Activated CD4-positive, alpha-beta T cell treated with anti-CD3 and anti-CD28 coated beads for 24 hours (primary cell): ENCODE measurements around the gene GFAP.
A peak's percentile ranks its signal among the peaks of the same experiment; 100 is the strongest.

Experiments used
- DNase-seq, 2 donors: peaks; one replicate each; pipeline ENCODE4 v3.0.0-alpha.2; 2020; ENCODE audit warnings: low read depth in 2 of 2

GFAP gene

DNA sequence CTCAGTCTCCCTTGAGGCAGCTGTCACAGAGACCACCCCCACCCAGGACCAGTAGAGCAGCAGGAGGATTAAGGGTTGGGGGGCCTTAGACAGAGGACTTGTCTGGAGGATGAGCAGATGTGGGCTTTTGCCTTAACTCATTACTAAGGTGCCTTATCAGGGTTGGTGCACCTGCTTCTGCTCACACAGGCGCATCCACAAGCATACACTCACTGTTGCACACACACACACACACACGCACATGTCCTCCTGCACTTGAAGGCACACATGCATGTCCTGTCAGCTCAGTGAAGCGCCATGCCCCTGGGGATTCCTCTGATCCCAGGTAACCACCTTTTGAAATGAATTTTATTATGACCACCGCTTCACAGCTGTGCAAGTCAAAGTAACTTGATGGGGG lies 1.2 kb downstream of the GFAP start:
- DNase-seq = no peak

DNA sequence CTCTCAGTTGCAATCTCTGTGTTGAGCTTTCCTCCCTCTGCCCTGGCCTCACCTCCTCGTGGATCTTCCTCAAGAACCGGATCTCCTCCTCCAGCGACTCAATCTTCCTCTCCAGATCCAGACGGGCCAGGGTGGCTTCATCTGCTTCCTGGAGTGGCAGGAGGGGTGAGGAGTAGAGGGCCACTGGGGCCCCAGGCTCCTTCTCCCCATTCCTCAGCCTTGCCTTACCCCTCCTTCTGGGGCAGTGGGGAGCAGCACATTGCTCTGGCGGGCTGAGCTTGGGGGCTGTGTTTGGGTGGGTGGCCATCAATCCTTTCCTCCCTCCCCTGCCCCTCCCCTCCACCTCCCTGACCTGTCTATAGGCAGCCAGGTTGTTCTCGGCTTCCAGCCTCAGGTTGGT lies 1.6 kb downstream of the GFAP start:
- no peak for DNase-seq

DNA sequence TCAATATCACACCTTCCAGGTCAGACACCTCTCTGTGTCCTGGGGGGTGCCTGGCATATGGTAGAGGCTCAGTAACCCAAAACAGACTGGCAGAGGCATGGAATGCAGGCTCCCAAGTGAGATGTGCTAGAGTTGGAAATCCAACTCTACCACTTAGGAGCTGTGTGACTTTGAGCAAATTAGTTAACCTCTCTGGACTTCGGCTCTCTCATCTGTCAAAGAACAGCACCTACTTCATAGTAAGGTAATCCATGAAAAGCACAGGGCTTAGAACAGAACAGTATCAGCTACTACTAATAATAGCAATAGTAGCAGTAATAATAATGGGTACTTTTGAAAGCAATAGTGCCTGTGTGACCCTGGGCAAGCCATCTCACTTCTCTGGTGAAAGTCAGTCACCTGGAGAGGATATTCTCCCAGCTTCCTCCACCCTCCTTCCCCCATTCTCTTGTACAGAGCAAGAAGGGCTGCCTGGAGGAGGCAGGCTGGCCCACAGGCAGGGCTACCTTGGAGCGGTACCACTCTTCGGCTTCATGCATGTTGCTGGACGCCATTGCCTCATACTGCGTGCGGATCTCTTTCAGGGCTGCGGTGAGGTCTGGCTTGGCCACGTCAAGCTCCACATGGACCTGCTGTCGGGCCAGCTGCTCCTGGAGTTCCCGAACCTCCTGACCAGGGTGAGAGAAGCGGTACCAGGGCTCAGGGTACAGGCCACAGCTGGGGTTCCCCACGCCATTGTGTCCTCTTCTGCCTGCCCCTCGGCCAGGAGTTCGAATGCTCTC lies 2.3 kb downstream of the GFAP start:
- no peak for DNase-seq

DNA sequence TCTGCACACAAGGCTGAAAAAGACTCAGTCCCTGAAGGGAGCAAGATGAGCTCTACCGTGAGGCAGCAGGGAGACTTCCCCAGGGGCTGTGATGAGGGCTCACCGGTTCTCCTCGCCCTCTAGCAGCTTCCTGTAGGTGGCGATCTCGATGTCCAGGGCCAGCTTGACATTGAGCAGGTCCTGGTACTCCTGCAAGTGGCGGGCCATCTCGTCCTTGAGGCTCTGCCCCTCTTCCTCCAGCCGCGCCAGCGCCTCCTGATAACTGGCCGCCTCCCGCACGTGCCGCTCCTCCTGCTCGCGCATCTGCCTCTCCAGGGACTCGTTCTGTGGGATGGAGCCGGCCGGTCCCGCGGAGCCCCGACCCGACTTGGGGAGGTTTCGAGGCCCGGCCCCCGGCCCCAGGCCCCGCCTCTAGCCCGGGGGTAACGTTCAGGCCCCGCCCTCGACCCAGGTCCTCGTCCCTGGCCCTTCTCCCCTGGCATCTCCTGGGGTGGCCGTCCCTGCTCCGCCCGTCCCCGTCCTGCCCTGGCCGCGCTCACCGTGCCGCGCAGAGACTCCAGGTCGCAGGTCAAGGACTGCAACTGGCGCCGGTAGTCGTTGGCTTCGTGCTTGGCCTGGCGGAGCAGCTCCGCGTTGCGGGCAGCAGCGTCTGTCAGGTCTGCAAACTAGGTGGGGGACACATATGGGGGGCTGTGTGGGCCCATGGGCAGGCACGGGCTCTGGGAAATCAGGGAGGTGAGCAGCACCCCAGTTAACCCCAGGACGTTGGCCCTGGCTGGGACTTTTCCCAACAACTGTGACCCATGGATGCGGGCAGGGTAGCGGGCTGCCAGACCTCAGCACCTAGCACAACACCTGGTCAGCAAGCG lies 3.9 kb downstream of the GFAP start:
- peak; percentile 26 to 33 for DNase-seq

DNA sequence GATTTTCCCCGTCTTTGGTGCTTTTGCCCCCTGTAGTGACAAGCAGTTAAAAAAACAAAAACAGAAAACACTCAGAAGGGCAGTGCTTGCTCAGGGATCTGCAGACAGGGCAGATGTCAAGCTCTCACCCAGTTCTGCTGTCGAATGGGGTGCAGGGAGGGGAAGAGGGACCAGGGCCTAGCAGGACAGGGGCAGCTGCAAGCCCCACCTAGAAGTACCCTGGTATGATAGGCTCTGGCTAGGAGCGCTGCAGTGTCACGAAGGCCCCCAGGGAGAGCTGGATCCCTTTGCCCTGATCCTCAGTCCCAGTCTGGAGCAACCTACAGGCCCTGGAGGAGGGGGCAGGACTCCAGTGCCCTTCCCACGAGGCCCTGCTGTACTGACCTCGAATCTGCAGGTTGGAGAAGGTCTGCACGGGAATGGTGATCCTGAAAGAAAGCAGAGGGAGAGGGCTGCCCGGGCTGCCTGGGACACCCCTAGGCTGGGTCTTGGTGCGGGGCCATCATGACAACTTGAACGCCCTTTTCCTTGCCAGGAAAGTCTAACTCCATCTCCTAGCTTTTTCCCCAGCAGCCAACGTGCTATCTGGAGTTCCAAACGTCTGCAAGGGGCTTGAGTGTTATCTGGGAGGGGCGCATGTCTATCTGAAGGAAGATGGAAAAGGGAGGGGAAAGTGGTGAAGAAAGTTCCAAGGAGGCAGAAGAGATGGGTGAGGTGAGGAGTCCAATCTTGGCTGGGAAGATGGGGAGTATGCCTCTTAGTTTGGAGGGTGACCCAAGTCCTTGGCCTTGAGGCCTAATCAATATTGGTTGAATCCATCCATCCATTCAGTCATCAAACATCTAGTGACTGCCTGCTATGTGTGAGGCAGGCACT lies 4.8 kb downstream of the GFAP start:
- no peak for DNase-seq

DNA sequence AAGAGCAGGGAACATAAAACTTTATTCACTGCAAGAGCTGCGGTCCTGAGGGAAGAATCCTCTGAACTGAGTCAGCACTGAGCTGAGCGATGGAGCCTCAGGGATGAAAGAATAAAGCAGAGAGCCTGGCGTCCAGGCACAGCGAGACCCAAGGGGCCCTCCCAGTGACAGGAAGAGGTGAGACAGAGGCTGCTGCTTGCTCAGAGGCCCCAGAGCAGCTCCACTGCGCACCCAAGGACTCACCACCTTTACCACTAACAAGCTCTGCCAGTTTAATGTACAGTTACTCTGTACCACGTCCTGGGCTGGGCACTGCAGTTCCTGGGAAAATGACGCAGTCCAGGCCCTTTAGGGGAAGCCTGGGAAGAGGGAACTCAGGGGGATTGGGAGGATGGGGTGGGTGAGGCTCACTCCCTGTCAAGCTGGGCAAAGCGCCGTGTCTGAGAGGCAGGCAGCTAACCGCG lies 5.6 kb downstream of the GFAP start:
- DNase-seq = no peak

DNA sequence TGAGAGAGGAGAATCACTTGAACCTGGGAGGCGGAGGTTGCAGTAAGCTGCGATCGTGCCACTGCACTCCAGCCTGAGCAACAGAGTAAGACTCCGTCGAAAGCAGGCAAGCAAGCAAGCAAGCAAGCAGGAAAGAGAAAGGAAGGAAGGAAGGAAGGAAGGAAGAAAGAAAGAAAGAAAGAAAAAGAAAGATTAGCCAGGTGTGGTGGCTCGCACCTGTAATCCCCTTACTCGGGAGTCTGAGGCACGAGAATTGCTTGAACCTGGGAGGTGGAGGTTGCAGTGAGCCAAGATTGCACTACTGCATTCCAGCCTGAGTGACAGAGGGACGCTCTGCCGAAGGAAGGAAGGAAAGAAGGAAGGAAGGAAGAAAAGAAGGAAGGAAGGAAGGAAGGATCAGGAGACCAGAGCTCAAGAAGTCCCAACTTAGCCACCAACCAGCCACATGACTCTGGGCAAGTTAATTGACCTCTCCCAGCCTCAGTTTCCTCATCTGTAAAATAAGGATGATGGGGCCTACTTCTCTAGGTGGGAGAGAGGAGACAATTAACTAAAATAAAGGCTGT lies 6.5 kb downstream of the GFAP start:
- no peak for DNase-seq

DNA sequence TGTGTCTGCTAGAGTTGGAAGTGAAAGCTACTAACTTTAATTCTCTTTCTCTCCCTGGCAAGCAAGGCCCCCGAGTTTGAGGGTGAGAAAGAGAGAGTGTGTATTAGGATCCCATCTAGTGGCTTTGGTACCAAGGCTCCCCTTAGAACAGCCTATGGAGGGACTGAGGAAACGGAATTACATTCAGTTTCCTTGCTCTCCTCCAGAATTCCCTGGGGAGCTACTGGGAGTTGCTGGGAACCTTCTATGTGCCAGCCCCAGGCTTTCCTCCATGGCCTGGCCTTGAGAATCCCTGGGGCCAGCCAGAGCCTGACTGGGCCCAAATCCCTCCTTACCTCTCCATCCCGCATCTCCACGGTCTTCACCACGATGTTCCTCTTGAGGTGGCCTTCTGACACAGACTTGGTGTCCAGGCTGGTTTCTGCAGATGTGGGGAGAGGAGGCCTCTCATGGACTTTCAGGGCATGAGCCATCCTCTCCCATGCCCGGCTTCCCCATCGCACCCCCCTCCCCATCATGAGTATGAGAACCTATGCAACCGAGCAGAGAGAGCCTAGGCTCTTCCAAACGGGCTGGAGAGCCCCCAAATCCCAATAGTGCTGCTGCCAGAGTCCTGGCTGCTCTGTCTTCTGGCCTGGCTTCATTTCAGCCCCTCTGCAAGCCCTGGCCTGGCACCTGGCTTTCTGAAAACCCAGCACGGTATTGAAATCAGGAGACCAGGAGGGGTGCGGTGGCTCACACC lies 7.4 kb downstream of the GFAP start:
- no peak for DNase-seq

DNA sequence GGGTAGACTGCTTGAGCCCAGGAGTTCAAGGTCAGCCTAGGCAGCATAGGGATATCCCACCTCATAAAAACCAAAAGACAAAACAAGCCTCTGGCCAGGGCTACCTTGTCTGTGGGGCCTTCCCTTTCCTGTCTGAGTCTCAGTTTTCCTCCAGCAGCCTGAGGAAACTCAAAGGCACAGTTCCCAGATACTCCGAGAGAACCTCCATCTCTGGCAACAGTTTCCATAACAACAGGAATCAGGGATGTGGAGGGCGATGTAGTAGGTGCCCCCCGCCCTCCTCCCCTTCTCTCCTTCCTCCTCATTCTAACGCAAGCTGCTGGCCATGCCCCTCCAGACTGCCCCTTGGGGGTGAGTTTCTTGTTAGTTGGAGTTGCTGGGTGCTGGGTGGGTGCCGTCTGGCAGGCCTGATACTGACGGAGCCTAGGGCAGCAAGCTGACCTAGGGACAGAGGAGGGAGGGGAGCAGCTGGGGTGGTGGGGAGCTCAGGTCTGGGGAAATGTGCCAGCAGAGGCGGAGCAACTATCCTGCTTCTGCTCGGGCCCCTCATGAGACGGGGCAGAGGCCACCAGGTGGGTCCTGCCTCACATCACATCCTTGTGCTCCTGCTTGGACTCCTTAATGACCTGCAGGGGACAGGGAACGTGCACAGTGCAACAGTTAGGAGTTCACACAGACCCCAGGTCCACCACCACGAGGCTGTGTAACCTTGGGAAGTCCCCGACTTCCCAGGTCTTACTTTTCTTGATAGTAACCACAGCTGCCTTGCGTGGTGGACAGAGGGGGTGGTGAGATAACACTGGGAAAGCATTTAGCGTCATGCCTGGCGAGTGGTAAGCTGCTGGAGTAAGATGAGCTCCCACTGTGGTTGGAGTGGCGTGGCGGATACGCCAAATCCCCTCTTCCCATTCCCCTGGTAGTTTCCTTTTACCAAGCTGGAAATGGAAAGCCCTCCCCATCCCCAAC lies 8.3 kb downstream of the GFAP start:
- no peak for DNase-seq

DNA sequence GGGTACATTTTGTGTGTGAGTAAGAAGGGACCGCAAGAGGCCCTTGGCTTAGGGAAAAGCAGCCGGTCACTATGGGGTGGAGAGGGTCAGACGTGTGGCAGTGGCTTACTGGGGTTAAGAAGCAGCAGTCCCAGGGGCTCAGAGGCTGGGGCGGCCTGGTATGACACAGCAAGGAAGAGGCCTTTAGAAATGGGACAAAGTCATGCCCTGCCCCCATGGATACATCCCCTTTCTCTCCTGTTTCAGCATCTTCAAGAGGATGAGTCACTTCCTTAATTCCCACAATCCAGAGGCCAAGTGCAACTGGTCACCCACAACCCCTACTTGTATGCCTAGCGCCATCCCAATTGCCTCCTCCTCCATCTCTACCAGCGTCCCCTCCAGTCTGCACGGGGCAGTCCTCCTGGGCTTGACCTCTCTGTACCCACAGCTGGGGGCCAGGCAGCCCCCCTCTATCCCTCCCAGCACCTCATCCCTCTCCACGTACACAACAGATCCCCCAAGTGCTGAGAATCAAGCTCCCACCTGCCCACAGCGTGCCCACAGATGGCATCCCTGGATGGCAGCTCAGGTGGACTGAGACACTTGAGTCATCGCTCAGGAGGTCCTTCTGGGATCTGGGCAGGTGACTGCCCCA lies 9.2 kb downstream of the GFAP start:
- no peak for DNase-seq

DNA sequence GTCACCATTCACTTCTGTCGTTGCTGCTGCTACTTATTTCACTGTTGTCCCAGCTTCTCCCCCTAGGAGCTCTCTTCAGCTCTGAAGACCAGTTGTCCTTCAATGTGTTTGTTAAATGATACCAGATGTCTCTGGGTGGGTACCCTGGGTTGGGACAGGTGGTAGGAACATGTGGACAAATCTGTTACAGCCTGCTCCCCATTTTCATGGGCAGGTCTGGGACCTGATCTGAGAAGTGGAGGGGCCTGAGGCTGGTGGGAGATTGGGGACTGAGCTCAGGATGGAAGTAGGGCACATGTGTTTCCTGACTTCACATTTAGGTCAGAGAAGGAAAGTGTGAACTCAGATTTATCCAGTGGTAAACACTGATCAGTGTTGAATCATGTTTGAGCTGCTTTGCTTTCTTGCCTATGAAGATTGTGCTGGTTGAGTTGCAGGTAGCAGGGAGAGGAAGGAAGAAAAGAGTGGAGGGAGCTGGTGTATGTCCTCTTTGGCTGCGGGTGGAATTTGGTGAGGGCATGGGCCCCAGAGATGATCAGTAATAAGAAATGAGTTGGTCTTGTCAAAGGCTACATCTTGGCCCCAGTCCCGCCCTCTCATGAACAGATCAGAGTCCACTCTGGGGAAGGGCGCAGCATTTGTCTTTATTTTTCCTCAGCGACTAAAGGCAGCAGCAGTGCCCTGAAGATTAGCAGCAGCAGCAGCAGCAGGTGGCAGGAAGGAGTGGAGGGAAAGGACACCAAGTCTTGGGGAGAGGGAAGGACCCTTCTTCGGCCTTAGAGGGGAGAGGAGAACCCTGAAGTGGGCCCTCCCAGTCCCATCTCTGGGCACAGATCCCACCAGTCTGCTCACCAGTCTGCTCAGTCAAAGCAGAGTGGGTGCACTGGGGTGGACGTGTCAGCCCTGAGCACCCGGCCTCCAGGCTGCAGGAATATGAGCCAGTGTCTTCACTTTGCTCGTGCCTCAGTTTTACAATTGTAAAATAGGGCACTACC lies 10.0 kb downstream of the GFAP start:
- no peak for DNase-seq

DNA sequence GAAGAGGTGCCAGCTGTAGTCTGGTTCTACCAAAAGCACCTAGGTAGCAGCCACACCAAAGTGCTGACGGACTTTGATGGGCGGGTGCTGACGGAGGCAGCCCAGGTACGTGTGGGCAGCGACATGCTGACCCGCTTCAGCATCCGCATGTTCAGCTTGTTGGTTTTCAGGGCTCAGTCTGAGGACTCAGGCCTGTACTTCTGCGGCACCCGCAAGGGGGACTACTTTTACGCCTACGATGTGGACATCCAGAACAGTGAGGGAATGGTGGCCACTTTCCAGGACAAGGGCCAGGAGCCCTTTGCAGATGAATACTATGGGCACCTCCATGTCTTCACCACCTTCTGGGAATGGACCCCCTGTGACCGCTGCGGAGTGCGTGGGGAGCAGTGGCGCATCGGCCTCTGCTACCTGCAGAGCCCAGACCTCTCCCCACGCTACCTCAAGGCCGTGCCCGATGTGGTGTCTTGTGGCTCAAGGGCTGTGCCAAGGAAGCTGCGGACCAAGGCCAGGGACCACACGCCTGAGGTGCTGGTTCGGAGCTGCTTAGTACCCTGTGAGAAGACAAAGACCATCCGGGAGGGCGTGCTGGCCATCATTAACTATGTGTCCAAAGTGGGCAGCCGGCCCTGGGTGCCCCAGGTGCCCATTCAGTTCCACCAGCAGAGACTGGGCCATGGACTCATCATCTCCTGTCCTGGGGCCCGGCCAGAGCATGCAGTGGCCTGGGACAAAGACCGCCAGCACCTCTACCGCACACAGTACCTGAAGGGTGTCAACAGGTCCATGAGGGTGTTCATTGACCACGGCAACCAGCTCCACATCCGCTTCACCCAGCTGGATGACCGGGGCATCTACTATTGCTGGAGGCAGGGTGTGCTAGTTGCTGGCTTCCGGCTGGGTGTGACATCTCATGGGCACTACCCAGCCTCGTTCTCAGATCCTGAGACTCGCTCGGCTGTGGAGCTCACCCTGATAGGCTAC lies 11.0 kb downstream of the GFAP start:
- no peak for DNase-seq

DNA sequence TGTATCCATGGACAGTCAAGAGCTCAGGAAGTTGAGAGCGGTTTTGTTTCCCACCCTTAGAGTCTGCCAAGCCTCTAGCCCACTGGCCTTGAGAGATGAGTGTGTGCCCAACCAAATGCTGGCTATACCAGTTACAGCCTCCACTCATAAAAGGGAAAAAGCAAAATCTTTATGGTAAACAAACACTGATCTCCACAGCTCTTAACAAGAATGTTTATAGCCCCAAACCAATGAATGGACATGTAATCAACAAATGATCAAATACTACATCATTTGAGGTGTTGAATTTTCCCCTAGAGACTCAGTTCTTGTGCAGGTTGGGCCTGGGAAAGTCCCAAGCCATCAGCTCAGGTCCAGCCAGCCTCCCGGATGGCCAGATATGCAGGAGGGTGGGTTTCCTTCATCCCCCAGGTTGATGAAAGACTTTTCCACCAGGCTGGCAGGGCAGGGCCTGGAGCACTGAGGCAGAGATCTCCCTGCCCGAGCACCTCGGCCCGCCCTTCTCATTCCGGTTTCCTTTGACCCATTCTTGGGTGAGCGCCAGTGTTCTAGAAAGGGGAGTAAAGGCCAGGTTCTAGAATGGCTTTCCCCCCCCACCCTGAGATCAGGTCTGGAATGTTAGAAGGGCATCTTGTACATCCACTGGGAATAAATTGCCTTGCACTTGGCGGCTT lies 12.2 kb downstream of the GFAP start:
- no peak for DNase-seq

DNA sequence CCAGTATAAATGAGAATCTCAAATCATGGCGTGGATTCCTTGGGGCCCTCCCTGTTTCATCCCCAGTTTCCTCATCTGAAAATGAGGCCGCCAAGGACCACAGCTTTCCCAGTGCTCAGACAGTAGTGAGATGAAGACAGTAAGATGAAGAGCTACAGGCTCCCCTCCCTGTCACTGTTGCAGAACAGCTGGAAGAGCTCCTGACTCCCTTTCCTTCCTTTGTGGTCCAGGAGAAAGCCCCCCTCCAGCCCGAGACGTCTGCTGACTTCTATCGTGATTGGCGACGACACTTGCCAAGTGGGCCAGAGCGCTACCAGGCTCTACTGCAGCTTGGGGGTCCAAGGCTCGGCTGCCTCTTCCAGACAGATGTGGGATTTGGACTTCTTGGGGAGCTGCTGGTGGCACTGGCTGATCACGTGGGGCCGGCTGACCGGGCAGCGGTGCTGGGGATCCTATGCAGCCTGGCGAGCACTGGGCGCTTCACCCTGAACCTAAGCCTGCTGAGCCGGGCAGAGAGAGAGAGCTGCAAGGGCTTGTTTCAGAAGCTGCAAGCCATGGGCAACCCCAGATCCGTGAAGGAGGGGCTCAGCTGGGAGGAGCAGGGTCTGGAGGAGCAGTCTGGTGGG lies 13.1 kb downstream of the GFAP start:
- DNase-seq = no peak

DNA sequence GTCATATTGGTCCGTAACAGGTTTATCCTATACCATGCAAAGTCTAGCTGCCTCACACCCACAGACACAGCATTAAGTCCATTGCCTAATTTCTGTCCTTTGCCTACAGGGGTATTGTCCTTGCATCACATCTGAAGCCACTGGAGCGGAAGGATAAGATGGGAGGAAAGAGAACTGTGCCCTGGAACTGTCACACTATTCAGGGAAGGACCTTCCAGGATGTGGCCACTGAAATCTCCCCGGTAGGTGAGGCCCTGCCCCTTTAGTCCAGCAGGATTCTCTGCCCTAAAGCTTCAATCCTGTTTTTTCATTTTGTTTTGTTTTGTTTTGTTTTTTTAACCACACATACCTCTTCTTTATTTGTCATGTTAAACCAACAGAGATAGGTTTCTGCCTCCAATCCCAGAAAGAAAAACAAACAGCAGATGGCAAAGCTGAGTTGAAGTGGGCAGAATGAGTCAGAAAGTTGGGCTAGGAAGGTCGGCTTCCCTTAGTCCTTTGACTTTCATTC lies 13.8 kb downstream of the GFAP start:
- DNase-seq = no peak

DNA sequence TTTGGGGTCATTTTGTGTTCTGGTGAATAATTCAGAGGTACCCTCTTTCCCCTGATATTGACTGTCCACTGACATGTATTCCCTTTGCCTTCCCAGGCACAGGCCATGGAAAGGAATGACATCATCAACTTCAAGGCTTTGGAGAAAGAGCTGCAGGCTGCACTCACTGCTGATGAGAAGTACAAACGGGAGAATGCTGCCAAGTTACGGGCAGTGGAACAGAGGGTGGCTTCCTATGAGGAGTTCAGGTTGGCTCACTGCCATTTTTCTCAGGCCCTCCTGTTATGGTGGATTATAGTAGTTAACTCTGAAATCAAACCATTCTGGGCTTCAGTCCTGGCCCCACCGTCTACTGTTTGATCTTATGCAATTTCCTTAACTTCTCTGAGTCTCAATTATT lies 14.4 kb downstream of the GFAP start:
- DNase-seq = no peak
